ENCODE results near the gene ABCC11.
A peak's percentile ranks its signal among the peaks of the same experiment; 100 is the strongest.

The ABCC11 gene

GRCh38 chr16:48136547-48137360 is 110.6 kb downstream of the ABCC11 start:
- DNase-seq (ENCODE audit: low read depth) = no peak
- H3K4me3 ChIP-seq (ENCODE audit: low read length) = no peak overlapping the region
- TF ChIP-seq CTCF (IDR thresholded peaks at IDR 0.05; ENCODE audit: insufficient read depth, low read depth, low read length, missing control alignments) = no peak

- no peak for DNase-seq (ENCODE audit: low read depth)
- H3K4me3 ChIP-seq (ENCODE audit: low read length) = no peak overlapping the region
- no peak for TF ChIP-seq CTCF (IDR thresholded peaks at IDR 0.05; ENCODE audit: insufficient read depth, low read depth, low read length, missing control alignments)
Measured at GRCh38 chr16:48133455-48134211, 113.7 kb downstream of the ABCC11 start.

- no peak overlapping the region for H3K4me3 ChIP-seq (ENCODE audit: low read length)
- no peak for TF ChIP-seq CTCF (IDR thresholded peaks at IDR 0.05; ENCODE audit: insufficient read depth, low read depth, low read length, missing control alignments)
- DNase-seq (ENCODE audit: low read depth) = no peak
Measured at GRCh38 chr16:48132696-48133095, 114.6 kb downstream of the ABCC11 start.

GRCh38 chr16:48131201-48131935 is 116.0 kb downstream of the ABCC11 start:
- TF ChIP-seq CTCF (IDR thresholded peaks at IDR 0.05; ENCODE audit: insufficient read depth, low read depth, low read length, missing control alignments) = no peak
- no peak overlapping the region for H3K4me3 ChIP-seq (ENCODE audit: low read length)
- DNase-seq (ENCODE audit: low read depth) = no peak

- no peak overlapping the region for H3K4me3 ChIP-seq (ENCODE audit: low read length)
- TF ChIP-seq CTCF (IDR thresholded peaks at IDR 0.05; ENCODE audit: insufficient read depth, low read depth, low read length, missing control alignments) = no peak
- peak; percentile 77 for DNase-seq (ENCODE audit: low read depth)
Measured at GRCh38 chr16:48129926-48130325, 117.4 kb downstream of the ABCC11 start.

- no peak for DNase-seq (ENCODE audit: low read depth)
- H3K4me3 ChIP-seq (ENCODE audit: low read length) = no peak overlapping the region
- no peak for TF ChIP-seq CTCF (IDR thresholded peaks at IDR 0.05; ENCODE audit: insufficient read depth, low read depth, low read length, missing control alignments)
Measured at GRCh38 chr16:48128769-48129168, 118.6 kb downstream of the ABCC11 start.
